OCI-LY1 (cell line): ENCODE data around the gene GMDS.

Experiments used
- H2AFZ ChIP-seq: fragments of 200-600 bp; sonication (generic), shearing (Covaris generic); 2 replicates; pipeline ENCODE4 v1.6.0; 2014; ENCODE audit warnings: antibody characterized with exemption, mild to moderate bottlenecking, low read length
- H3F3A ChIP-seq: fragments of 200-600 bp; sonication (generic), shearing (Covaris generic); 2 replicates; pipeline ENCODE4 v1.6.0; 2014; ENCODE audit warnings: mild to moderate bottlenecking, antibody characterized with exemption, low read length, moderate library complexity; ENCODE audit not compliant: insufficient read depth
- H3K27ac ChIP-seq: fragments of 200-600 bp; sonication (generic); 2 replicates; pipeline ENCODE4 v1.5.1; 2014; ENCODE audit warnings: low read length, mixed run types, mild to moderate bottlenecking, low read depth; ENCODE audit not compliant: poor library complexity, severe bottlenecking
- H3K27me3 ChIP-seq: fragments of 200-600 bp; sonication (generic); 2 replicates; pipeline ENCODE4 v1.6.0; 2014; ENCODE audit warnings: antibody characterized with exemption, mild to moderate bottlenecking, low read length, moderate library complexity; ENCODE audit not compliant: insufficient read depth
- H3K36me3 ChIP-seq: fragments of 200-600 bp; sonication (generic); 2 replicates; pipeline ENCODE4 v1.6.1; 2014; ENCODE audit warnings: mild to moderate bottlenecking, antibody characterized with exemption, low read length, moderate library complexity, mixed read lengths; ENCODE audit not compliant: insufficient read depth
- H3K4me1 ChIP-seq: fragments of 200-600 bp; sonication (generic); 2 replicates; pipeline ENCODE4 v1.5.1; 2014; ENCODE audit warnings: mild to moderate bottlenecking, low read length, moderate library complexity; ENCODE audit not compliant: insufficient read depth, severe bottlenecking
- H3K4me2 ChIP-seq: fragments of 200-600 bp; sonication (generic), shearing (Covaris generic); 2 replicates; pipeline ENCODE4 v1.6.1; 2014; ENCODE audit warnings: low read length
- H3K4me3 ChIP-seq: fragments of 200-600 bp; sonication (generic); 2 replicates; pipeline ENCODE4 v1.5.1; 2014; ENCODE audit warnings: low read length, low read depth, mild to moderate bottlenecking, mixed read lengths; ENCODE audit not compliant: poor library complexity, severe bottlenecking
- H3K79me2 ChIP-seq: fragments of 200-600 bp; shearing (Covaris generic); 2 replicates; pipeline ENCODE4 v1.6.1; 2016; ENCODE audit warnings: mixed run types, low read length, mixed read lengths; ENCODE audit not compliant: insufficient read depth
- H3K9ac ChIP-seq: fragments of 200-600 bp; sonication (generic), shearing (Covaris generic); 2 replicates; pipeline ENCODE4 v1.6.1; 2014; ENCODE audit warnings: mild to moderate bottlenecking, low read length, mixed read lengths
- H3K9me2 ChIP-seq: fragments of 200-600 bp; sonication (generic), shearing (Covaris generic); 2 replicates; pipeline ENCODE4 v1.6.1; 2014; ENCODE audit warnings: low read depth, mild to moderate bottlenecking, low read length, mixed read lengths
- H3K9me3 ChIP-seq: fragments of 200-600 bp; shearing (Covaris generic); 2 replicates; pipeline ENCODE4 v1.6.1; 2014; ENCODE audit warnings: low read length, mixed read lengths
- H4K20me1 ChIP-seq: fragments of 200-600 bp; sonication (generic), shearing (Covaris generic); 2 replicates; pipeline ENCODE4 v1.6.0; 2016; ENCODE audit warnings: mild to moderate bottlenecking, low read length; ENCODE audit not compliant: insufficient read depth
- CTCF ChIP-seq: fragments of 200-600 bp; sonication (generic), shearing (Covaris generic); IDR thresholded peaks from 2 replicates; pipeline ENCODE4 v1.5.1; 2017; ENCODE audit warnings: mild to moderate bottlenecking, antibody characterized with exemption, low read length, moderate library complexity, mixed read lengths
- EZH2 ChIP-seq: fragments of 200-600 bp; sonication (generic), shearing (Covaris generic); IDR thresholded peaks from 2 replicates; pipeline ENCODE4 v1.8.0; 2017; ENCODE audit warnings: borderline replicate concordance, mixed run types, mild to moderate bottlenecking, antibody characterized with exemption, low read length, moderate library complexity, mixed read lengths

The GMDS gene

GRCh38 chr6:1991332-1991878 is 254.0 kb downstream of the GMDS start:
- Histone ChIP-seq H3K9me3 (no peaks in the 10 kb centered on the region), H3K9ac (no peak overlapping the region), H3K4me3 (no peak overlapping the region), H3K4me2 (no peak overlapping the region), H3K4me1 (peaks cover 21% of the 10 kb centered on the region), H3F3A (no peaks in the 10 kb centered on the region), H4K20me1 (no peaks in the 10 kb centered on the region), H3K79me2 (no peaks in the 10 kb centered on the region), H3K9me2 (no peaks in the 10 kb centered on the region), H3K36me3 (no peaks in the 10 kb centered on the region), H2AFZ (no peak overlapping the region), H3K27ac (no peak overlapping the region), H3K27me3 (no peaks in the 10 kb centered on the region)
- TF ChIP-seq CTCF: no peak
- no peak for TF ChIP-seq EZH2

GRCh38 chr6:1988843-1989242 is 256.6 kb downstream of the GMDS start:
- no peak overlapping the region for H3K4me2 ChIP-seq
- no peak for TF ChIP-seq CTCF
- no peak for TF ChIP-seq EZH2
- no peaks in the 10 kb centered on the region for H3K79me2 ChIP-seq
- no peaks in the 10 kb centered on the region for H4K20me1 ChIP-seq
- peaks cover 6% of the 10 kb centered on the region; the same call in 1 of the 2 replicates for H3K9me3 ChIP-seq
- peaks cover 11% of the 10 kb centered on the region for H3K4me1 ChIP-seq
- H3K36me3 ChIP-seq: no peaks in the 10 kb centered on the region; the same call in 1 of the 2 replicates
- no peak overlapping the region for H3K9ac ChIP-seq
- H3K27me3 ChIP-seq: no peaks in the 10 kb centered on the region
- no peaks in the 10 kb centered on the region for H3F3A ChIP-seq
- H3K9me2 ChIP-seq: no peaks in the 10 kb centered on the region
- no peak overlapping the region for H2AFZ ChIP-seq
- H3K4me3 ChIP-seq: no peak overlapping the region
- H3K27ac ChIP-seq: no peak overlapping the region

GRCh38 chr6:1987640-1988039 is 257.8 kb downstream of the GMDS start:
- H3K79me2 ChIP-seq: no peaks in the 10 kb centered on the region
- H4K20me1 ChIP-seq: no peaks in the 10 kb centered on the region
- no peak overlapping the region for H3K4me3 ChIP-seq
- no peaks in the 10 kb centered on the region for H3K9me2 ChIP-seq
- no peak overlapping the region for H3K4me2 ChIP-seq
- H2AFZ ChIP-seq: no peak overlapping the region
- TF ChIP-seq EZH2 (no peak), CTCF (no peak)
- peaks cover 11% of the 10 kb centered on the region for H3K4me1 ChIP-seq
- no peaks in the 10 kb centered on the region for H3K27me3 ChIP-seq
- H3F3A ChIP-seq: no peaks in the 10 kb centered on the region
- H3K36me3 ChIP-seq: no peaks in the 10 kb centered on the region; the same call in 1 of the 2 replicates
- no peak overlapping the region for H3K9ac ChIP-seq
- no peak overlapping the region for H3K27ac ChIP-seq
- H3K9me3 ChIP-seq: peaks cover 6% of the 10 kb centered on the region; the same call in 1 of the 2 replicates
